ENCODE measurements around the gene PHACTR1. TPM values are rescaled to one million over a fixed set of nuclear protein-coding genes. Genes with fewer than 3 reads are reported as not detected.

PHACTR1 gene
- total and polyA plus RNA-seq, 9 of the 15 experiments (the other 6 are each of a cell fraction or from before 2014, with no cell fraction given) = 11.5 to 32.6 (median 22.0) TPM

- peak in 1 of 3 experiments; percentile 37; a peak in 1 of 6 replicates for TF ChIP-seq ZBTB11 (CRISPR knock-in tag; IDR thresholded peaks at IDR 0.05)
- 0 out of 2 replicates have a peak, but pooled peaks have one; percentile 11 for TF ChIP-seq SOX6 (IDR thresholded peaks at IDR 0.05)
- TF ChIP-seq ZNF740 (CRISPR knock-in tag; IDR thresholded peaks at IDR 0.05) = no peak
- no peak for TF ChIP-seq ZNF740 (tag; IDR thresholded peaks at IDR 0.05)
- 0 out of 4 replicates have a peak, but pooled peaks of 1 of the 2 experiments have one; percentile 26 for TF ChIP-seq ZNF639 (CRISPR knock-in tag; conservative IDR thresholded peaks at IDR 0.05 in 1 of 2, IDR thresholded peaks at IDR 0.05 in 1 of 2)
- TF ChIP-seq NCOA2 (IDR thresholded peaks at IDR 0.05; ENCODE audit: partially characterized antibody in 2 of 2) = peak in 1 of 2 experiments; percentile 46
- peak; percentile 35 for TF ChIP-seq NFIC (IDR thresholded peaks at IDR 0.05)
- TF ChIP-seq TCF3 (CRISPR knock-in tag; IDR thresholded peaks at IDR 0.05) = peak; percentile 85
- TF ChIP-seq TRIM24 (IDR thresholded peaks at IDR 0.05) = peak in 1 of 2 experiments; percentile 27; a peak in 1 of 4 replicates
- no peak for TF ChIP-seq ZNF518B (CRISPR knock-in tag; IDR thresholded peaks at IDR 0.05)
- peak; percentile 81 for TF ChIP-seq SMARCA4 (IDR thresholded peaks at IDR 0.05)
- TF ChIP-seq XRCC4 (IDR thresholded peaks at IDR 0.05; ENCODE audit: extremely low read depth, insufficient read depth, insufficient read length) = no peak
- 0 out of 4 replicates have a peak, but pooled peaks of 1 of the 2 experiments have one; percentile 4 for TF ChIP-seq MAZ (CRISPR knock-in tag; conservative IDR thresholded peaks at IDR 0.05 in 1 of 2, IDR thresholded peaks at IDR 0.05 in 1 of 2)
- peak; percentile 89 for TF ChIP-seq ARID1B (IDR thresholded peaks at IDR 0.05)
- peak; percentile 90 for TF ChIP-seq ZNF384 (IDR thresholded peaks at IDR 0.05; ENCODE audit: low read depth, low read length)
- peak; percentile 48; the same call in 1 of the 2 replicates for TF ChIP-seq FOSL1 (tag; conservative IDR thresholded peaks at IDR 0.05)
These were observed 573.8 kb downstream of the PHACTR1 start (continued) for GRCh38 chr6:13290335-13290734.
